ENCODE results near the gene SCD5.

Gene SCD5

DNA sequence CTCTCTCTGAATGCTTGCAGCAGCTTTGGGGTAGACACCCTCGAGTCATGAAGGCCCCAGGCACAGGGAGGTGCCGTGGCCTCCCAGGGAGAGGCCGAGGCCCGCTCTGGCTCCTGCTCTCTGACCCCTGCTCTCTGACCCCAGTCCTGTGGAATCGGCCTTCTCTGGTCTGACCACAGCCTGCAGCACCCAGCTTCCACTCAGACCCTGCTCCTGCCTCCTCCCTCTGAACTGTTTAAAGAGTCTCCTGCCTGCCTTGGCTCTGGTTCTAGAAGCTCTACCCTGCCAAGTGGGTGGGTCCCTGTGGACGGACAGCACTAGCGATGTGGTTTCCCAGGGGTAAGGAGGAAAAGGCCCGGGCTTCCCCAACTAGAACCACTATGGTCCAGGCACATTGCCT, 158.6 kb downstream of the SCD5 start:
- H3K9ac ChIP-seq (ENCODE audit: low read depth in 1 of 2, low read length in 2 of 2): no peak overlapping the region
- H3K27me3 ChIP-seq (ENCODE audit: control insufficient read depth in 2 of 2, insufficient read depth in 2 of 2, low read length in 2 of 2): no peaks in the 10 kb centered on the region

GRCh38 chr4:82638479-82638878, 160.1 kb downstream of the SCD5 start:
- no peaks in the 10 kb centered on the region for H3K27me3 ChIP-seq (ENCODE audit: control insufficient read depth in 2 of 2, insufficient read depth in 2 of 2, low read length in 2 of 2)
- H3K9ac ChIP-seq (ENCODE audit: low read depth in 1 of 2, low read length in 2 of 2): no peak overlapping the region
- no peak overlapping the region for H3K4me3 ChIP-seq (ENCODE audit: low read length in 2 of 2)
- no peak overlapping the region for H3K27ac ChIP-seq (ENCODE audit: low read depth in 2 of 2, low read length in 2 of 2)
- no peaks in the 10 kb centered on the region for H3K36me3 ChIP-seq (ENCODE audit: control insufficient read depth in 2 of 2, insufficient read depth in 2 of 2, low read length in 2 of 2)
- H3K9me3 ChIP-seq (ENCODE audit: control insufficient read depth in 2 of 2, low read length in 2 of 2): no peaks in the 10 kb centered on the region
- no peaks in the 10 kb centered on the region for H3K4me1 ChIP-seq (ENCODE audit: control insufficient read depth in 2 of 2, insufficient read depth in 2 of 2, low read length in 2 of 2)

More for the DNA sequence above, 158.6 kb downstream of the SCD5 start:
- no peaks in the 10 kb centered on the region for H3K36me3 ChIP-seq (ENCODE audit: control insufficient read depth in 2 of 2, insufficient read depth in 2 of 2, low read length in 2 of 2)
- H3K4me3 ChIP-seq (ENCODE audit: low read length in 2 of 2): no peak overlapping the region
- no peaks in the 10 kb centered on the region for H3K9me3 ChIP-seq (ENCODE audit: control insufficient read depth in 2 of 2, low read length in 2 of 2)
- no peaks in the 10 kb centered on the region for H3K4me1 ChIP-seq (ENCODE audit: control insufficient read depth in 2 of 2, insufficient read depth in 2 of 2, low read length in 2 of 2)
- no peak overlapping the region for H3K27ac ChIP-seq (ENCODE audit: low read depth in 2 of 2, low read length in 2 of 2)

DNA sequence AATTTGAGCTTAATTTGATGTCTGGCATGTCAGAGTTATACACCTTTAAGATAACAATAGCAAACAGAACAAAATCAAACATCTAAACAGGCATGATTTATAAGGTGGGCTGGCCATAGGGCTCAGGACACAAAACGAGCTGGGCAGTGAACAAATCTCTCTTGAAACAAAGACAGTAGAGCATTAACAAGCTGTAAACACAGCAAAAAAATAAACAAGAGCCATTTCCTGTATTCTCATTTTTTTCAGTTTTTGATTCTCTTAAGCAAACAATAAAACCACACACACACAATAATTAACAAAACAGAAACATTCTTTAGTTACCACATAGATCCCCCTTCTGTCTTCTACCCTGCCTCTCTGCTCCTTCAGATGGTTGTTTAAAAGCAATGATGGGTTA, 168.5 kb downstream of the SCD5 start:
- H3K36me3 ChIP-seq (ENCODE audit: control insufficient read depth in 2 of 2, insufficient read depth in 2 of 2, low read length in 2 of 2): no peaks in the 10 kb centered on the region
- H3K9me3 ChIP-seq (ENCODE audit: control insufficient read depth in 2 of 2, low read length in 2 of 2): no peaks in the 10 kb centered on the region
- no peak overlapping the region for H3K27ac ChIP-seq (ENCODE audit: low read depth in 2 of 2, low read length in 2 of 2)
- H3K9ac ChIP-seq (ENCODE audit: low read depth in 1 of 2, low read length in 2 of 2): no peak overlapping the region
- H3K27me3 ChIP-seq (ENCODE audit: control insufficient read depth in 2 of 2, insufficient read depth in 2 of 2, low read length in 2 of 2): no peaks in the 10 kb centered on the region
- H3K4me3 ChIP-seq (ENCODE audit: low read length in 2 of 2): no peak overlapping the region
- no peaks in the 10 kb centered on the region for H3K4me1 ChIP-seq (ENCODE audit: control insufficient read depth in 2 of 2, insufficient read depth in 2 of 2, low read length in 2 of 2)

- Histone ChIP-seq H3K4me3 (ENCODE audit: low read length in 2 of 2) (no peak overlapping the region), H3K27me3 (ENCODE audit: control insufficient read depth in 2 of 2, insufficient read depth in 2 of 2, low read length in 2 of 2) (no peaks in the 10 kb centered on the region), H3K9ac (ENCODE audit: low read depth in 1 of 2, low read length in 2 of 2) (no peak overlapping the region), H3K9me3 (ENCODE audit: control insufficient read depth in 2 of 2, low read length in 2 of 2) (no peaks in the 10 kb centered on the region), H3K4me1 (ENCODE audit: control insufficient read depth in 2 of 2, insufficient read depth in 2 of 2, low read length in 2 of 2) (no peaks in the 10 kb centered on the region), H3K36me3 (ENCODE audit: control insufficient read depth in 2 of 2, insufficient read depth in 2 of 2, low read length in 2 of 2) (no peaks in the 10 kb centered on the region), H3K27ac (ENCODE audit: low read depth in 2 of 2, low read length in 2 of 2) (no peak overlapping the region)
Measured at GRCh38 chr4:82629238-82630000, 169.2 kb downstream of the SCD5 start.

DNA sequence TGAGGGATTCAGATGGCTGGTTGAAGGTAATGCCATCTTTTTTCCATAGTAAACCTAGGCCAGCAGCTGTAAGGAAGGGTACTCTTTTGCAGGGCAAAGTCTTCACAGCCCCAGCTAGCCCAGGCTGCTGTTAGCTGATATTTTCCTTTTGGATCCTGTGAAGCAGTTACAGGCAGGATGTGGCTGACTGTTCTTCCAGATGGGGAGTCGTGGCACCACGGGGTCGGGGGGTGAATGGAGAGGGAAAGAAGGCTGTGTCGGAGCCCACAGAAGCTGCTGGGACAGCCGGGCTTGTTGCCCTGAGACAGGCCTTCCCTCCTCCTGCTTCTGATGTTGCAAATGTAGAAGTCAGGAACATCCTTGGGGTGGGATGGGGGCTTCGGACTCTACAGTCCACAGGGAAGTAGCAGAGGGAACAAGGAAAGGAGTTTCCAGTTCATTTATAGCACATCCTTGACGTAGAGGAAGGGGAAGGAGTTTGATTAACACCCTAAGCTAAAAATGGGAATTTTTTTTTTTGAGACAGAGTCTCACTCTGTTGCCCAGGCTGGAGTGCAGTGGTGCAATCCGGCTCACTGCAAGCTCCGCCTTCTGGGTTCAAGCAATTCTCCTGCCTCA, 172.2 kb downstream of the SCD5 start:
- H3K9me3 ChIP-seq (ENCODE audit: control insufficient read depth in 2 of 2, low read length in 2 of 2): no peaks in the 10 kb centered on the region
- H3K4me3 ChIP-seq (ENCODE audit: low read length in 2 of 2): no peak overlapping the region
- H3K27ac ChIP-seq (ENCODE audit: low read depth in 2 of 2, low read length in 2 of 2): no peak overlapping the region
- no peaks in the 10 kb centered on the region for H3K36me3 ChIP-seq (ENCODE audit: control insufficient read depth in 2 of 2, insufficient read depth in 2 of 2, low read length in 2 of 2)
- H3K4me1 ChIP-seq (ENCODE audit: control insufficient read depth in 2 of 2, insufficient read depth in 2 of 2, low read length in 2 of 2): no peaks in the 10 kb centered on the region
- H3K27me3 ChIP-seq (ENCODE audit: control insufficient read depth in 2 of 2, insufficient read depth in 2 of 2, low read length in 2 of 2): no peaks in the 10 kb centered on the region
- H3K9ac ChIP-seq (ENCODE audit: low read depth in 1 of 2, low read length in 2 of 2): no peak overlapping the region

DNA sequence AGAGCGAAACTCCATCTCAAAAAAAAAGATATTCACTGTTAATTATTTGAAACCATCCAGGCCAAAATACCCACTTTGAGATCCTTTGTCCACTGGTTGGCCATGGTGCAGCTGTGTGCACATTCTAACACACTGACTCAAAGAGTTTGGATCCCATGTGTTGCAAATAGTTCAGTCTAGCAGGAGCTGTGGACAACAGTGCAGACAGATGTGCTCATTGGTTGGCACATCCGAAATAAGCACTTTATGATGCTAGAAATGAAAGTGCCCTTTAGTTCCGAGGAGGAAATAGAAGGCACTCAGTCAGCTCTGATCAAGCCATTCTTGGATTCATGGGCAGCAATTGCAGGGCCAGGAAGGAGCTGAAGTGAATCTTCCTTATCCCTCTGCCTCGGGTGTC, 173.8 kb downstream of the SCD5 start:
- no peak overlapping the region for H3K27ac ChIP-seq (ENCODE audit: low read depth in 2 of 2, low read length in 2 of 2)

GRCh38 chr4:82623121-82623683, 175.4 kb downstream of the SCD5 start:
- no peak overlapping the region for H3K9ac ChIP-seq (ENCODE audit: low read depth in 1 of 2, low read length in 2 of 2)
- no peaks in the 10 kb centered on the region for H3K4me1 ChIP-seq (ENCODE audit: control insufficient read depth in 2 of 2, insufficient read depth in 2 of 2, low read length in 2 of 2)
- no peaks in the 10 kb centered on the region for H3K36me3 ChIP-seq (ENCODE audit: control insufficient read depth in 2 of 2, insufficient read depth in 2 of 2, low read length in 2 of 2)
- no peak overlapping the region for H3K27ac ChIP-seq (ENCODE audit: low read depth in 2 of 2, low read length in 2 of 2)
- H3K27me3 ChIP-seq (ENCODE audit: control insufficient read depth in 2 of 2, insufficient read depth in 2 of 2, low read length in 2 of 2): no peaks in the 10 kb centered on the region
- H3K4me3 ChIP-seq (ENCODE audit: low read length in 2 of 2): no peak overlapping the region
- H3K9me3 ChIP-seq (ENCODE audit: control insufficient read depth in 2 of 2, low read length in 2 of 2): no peaks in the 10 kb centered on the region

More for the DNA sequence above, 173.8 kb downstream of the SCD5 start:
- Histone ChIP-seq H3K36me3 (ENCODE audit: control insufficient read depth in 2 of 2, insufficient read depth in 2 of 2, low read length in 2 of 2) (no peaks in the 10 kb centered on the region), H3K9ac (ENCODE audit: low read depth in 1 of 2, low read length in 2 of 2) (no peak overlapping the region), H3K4me1 (ENCODE audit: control insufficient read depth in 2 of 2, insufficient read depth in 2 of 2, low read length in 2 of 2) (no peaks in the 10 kb centered on the region), H3K9me3 (ENCODE audit: control insufficient read depth in 2 of 2, low read length in 2 of 2) (no peaks in the 10 kb centered on the region), H3K4me3 (ENCODE audit: low read length in 2 of 2) (no peak overlapping the region), H3K27me3 (ENCODE audit: control insufficient read depth in 2 of 2, insufficient read depth in 2 of 2, low read length in 2 of 2) (no peaks in the 10 kb centered on the region)

DNA sequence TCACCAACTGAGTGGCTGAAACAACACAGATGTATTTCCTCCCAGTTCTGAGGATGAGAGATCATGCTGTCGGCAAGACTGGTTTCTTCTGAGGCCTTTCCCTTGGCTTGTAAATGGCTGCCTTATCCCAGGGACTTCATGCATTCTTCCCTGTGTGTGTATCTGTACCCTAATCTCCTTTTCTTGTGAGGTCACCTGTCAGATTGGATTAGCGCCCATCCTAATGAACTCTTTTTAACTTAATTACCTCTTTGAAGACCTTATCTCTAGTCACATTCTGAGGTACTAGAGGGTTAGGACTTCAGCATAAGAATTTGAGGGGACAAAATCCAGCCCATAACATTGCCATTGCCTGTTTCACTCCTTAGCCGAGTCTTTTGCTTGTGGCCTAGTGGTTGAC, 177.3 kb downstream of the SCD5 start:
- no peaks in the 10 kb centered on the region for H3K36me3 ChIP-seq (ENCODE audit: control insufficient read depth in 2 of 2, insufficient read depth in 2 of 2, low read length in 2 of 2)
- H3K27me3 ChIP-seq (ENCODE audit: control insufficient read depth in 2 of 2, insufficient read depth in 2 of 2, low read length in 2 of 2): no peaks in the 10 kb centered on the region
- no peaks in the 10 kb centered on the region for H3K4me1 ChIP-seq (ENCODE audit: control insufficient read depth in 2 of 2, insufficient read depth in 2 of 2, low read length in 2 of 2)
- no peak overlapping the region for H3K9ac ChIP-seq (ENCODE audit: low read depth in 1 of 2, low read length in 2 of 2)
- H3K27ac ChIP-seq (ENCODE audit: low read depth in 2 of 2, low read length in 2 of 2): no peak overlapping the region
- no peaks in the 10 kb centered on the region for H3K9me3 ChIP-seq (ENCODE audit: control insufficient read depth in 2 of 2, low read length in 2 of 2)
- no peak overlapping the region for H3K4me3 ChIP-seq (ENCODE audit: low read length in 2 of 2)

- H3K9ac ChIP-seq (ENCODE audit: low read depth in 1 of 2, low read length in 2 of 2): no peak overlapping the region
Measured at GRCh38 chr4:82620126-82620735, 178.4 kb downstream of the SCD5 start.

GRCh38 chr4:82618103-82618720, 180.4 kb downstream of the SCD5 start:
- Histone ChIP-seq H3K27me3 (ENCODE audit: control insufficient read depth in 2 of 2, insufficient read depth in 2 of 2, low read length in 2 of 2) (no peaks in the 10 kb centered on the region), H3K9me3 (ENCODE audit: control insufficient read depth in 2 of 2, low read length in 2 of 2) (no peaks in the 10 kb centered on the region), H3K27ac (ENCODE audit: low read depth in 2 of 2, low read length in 2 of 2) (no peak overlapping the region), H3K4me3 (ENCODE audit: low read length in 2 of 2) (no peak overlapping the region), H3K4me1 (ENCODE audit: control insufficient read depth in 2 of 2, insufficient read depth in 2 of 2, low read length in 2 of 2) (no peaks in the 10 kb centered on the region), H3K36me3 (ENCODE audit: control insufficient read depth in 2 of 2, insufficient read depth in 2 of 2, low read length in 2 of 2) (no peaks in the 10 kb centered on the region), H3K9ac (ENCODE audit: low read depth in 1 of 2, low read length in 2 of 2) (no peak overlapping the region)

More at GRCh38 chr4:82620126-82620735, 178.4 kb downstream of the SCD5 start:
- no peaks in the 10 kb centered on the region for H3K9me3 ChIP-seq (ENCODE audit: control insufficient read depth in 2 of 2, low read length in 2 of 2)
- H3K27ac ChIP-seq (ENCODE audit: low read depth in 2 of 2, low read length in 2 of 2): no peak overlapping the region
- no peak overlapping the region for H3K4me3 ChIP-seq (ENCODE audit: low read length in 2 of 2)
- no peaks in the 10 kb centered on the region for H3K36me3 ChIP-seq (ENCODE audit: control insufficient read depth in 2 of 2, insufficient read depth in 2 of 2, low read length in 2 of 2)
- no peaks in the 10 kb centered on the region for H3K4me1 ChIP-seq (ENCODE audit: control insufficient read depth in 2 of 2, insufficient read depth in 2 of 2, low read length in 2 of 2)
- H3K27me3 ChIP-seq (ENCODE audit: control insufficient read depth in 2 of 2, insufficient read depth in 2 of 2, low read length in 2 of 2): no peaks in the 10 kb centered on the region

Data from mucosa of rectum (tissue), 2 donors.